B cell (primary cell): ENCODE measurements around the gene ALKBH5.

Experiments
- EZH2 ChIP-seq: IDR thresholded peaks from 2 replicates; pipeline ENCODE4 v1.6.1; 2012; ENCODE audit warnings: borderline replicate concordance, low read depth, mild to moderate bottlenecking, moderate library complexity, low read length; ENCODE audit not compliant: insufficient read depth, poor library complexity, severe bottlenecking
- TF ChIP-seq, protein P1 (sequence below): fragments of 200-600 bp; IDR thresholded peaks from one replicate; pipeline ENCODE4 v1.8.0; 2022; ENCODE audit warnings: antibody characterized with exemption, mild to moderate bottlenecking

DNA sequence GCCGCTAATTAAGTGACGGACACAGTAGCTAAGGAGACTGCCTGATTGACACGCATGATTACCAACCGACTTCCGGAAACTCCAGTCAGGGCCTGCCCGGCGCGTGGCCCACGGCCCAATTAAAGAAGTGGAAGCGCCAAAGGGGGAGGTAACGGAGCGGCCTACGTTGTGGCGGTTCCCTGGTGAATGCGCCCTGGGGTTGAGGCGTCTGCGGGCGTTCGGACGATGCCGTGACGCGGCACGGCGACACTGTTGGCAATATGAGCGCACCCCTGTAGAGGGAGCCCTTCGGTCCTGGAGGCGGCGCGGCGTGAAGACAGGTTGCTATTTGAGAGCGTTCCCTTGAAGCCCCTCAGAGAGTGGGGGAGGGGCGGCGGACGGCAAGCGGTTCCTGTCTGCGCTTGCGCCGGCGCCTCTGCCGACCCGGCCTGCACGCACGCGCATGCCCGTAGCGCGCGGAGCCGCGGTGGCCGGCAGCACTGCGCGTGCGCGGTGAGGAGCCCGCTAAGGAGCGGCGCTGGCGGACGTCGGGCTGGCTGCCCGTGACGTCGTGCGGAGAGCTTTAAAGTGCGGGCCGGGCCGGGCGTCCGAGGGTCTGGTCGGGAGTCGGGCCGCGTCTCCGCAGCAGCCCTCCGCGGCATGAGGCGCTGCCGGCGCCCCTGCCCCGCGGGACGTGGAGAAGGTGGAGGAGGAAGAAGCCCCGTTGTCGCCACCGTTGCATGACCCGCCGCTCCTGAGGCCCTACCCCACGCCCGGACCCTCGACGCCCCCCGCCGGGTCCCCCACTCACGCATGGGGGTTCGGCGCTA is at the start of gene ALKBH5:
- TF ChIP-seq, protein P1, sequence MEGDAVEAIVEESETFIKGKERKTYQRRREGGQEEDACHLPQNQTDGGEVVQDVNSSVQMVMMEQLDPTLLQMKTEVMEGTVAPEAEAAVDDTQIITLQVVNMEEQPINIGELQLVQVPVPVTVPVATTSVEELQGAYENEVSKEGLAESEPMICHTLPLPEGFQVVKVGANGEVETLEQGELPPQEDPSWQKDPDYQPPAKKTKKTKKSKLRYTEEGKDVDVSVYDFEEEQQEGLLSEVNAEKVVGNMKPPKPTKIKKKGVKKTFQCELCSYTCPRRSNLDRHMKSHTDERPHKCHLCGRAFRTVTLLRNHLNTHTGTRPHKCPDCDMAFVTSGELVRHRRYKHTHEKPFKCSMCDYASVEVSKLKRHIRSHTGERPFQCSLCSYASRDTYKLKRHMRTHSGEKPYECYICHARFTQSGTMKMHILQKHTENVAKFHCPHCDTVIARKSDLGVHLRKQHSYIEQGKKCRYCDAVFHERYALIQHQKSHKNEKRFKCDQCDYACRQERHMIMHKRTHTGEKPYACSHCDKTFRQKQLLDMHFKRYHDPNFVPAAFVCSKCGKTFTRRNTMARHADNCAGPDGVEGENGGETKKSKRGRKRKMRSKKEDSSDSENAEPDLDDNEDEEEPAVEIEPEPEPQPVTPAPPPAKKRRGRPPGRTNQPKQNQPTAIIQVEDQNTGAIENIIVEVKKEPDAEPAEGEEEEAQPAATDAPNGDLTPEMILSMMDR, result peak; percentile 63
- no peak for TF ChIP-seq EZH2
